A549 (cell line): ENCODE data around the gene ITGB8. TPM values are rescaled to one million over a fixed set of nuclear protein-coding genes. Genes with fewer than 3 reads are reported as not detected.

Source experiments
- ATAC-seq, 2 experiments: fragments of 200-7000 bp in 1 of 2; fragments of >200 bp in 1 of 2; cut with Nextera tagmentation in 1 of 2; cut with Tn5 transposase in 1 of 2; 3 replicates each; pipeline versions ENCODE4 v1.8.0 to v1.9.1; 2018 to 2020; ENCODE audit warnings: mild to moderate bottlenecking in 1 of 2, moderate library complexity in 1 of 2
- CTCF ChIA-PET: fragments of 300-600 bp; sonication (Branson Sonifier 250); formaldehyde crosslinking; extraction: SDS; loops from one replicate; lab custom pipeline; 2021; ENCODE audit warnings: antibody characterized with exemption, inconsistent platforms; lab: Yijun Ruan, JAX
- POLR2A ChIA-PET: fragments of 350-600 bp; formaldehyde crosslinking; extraction: SDS; loops from one replicate; lab custom pipeline; 2021; ENCODE audit warnings: antibody characterized with exemption, inconsistent platforms; lab: Yijun Ruan, JAX
- DNase-seq, 2 experiments: peaks; one replicate each; pipeline versions ENCODE4 v3.0.0 to v3.0.0-alpha.2; 2011 to 2016; ENCODE audit warnings: low read depth in 1 of 2, low spot score in 1 of 2
- FAIRE-seq: peaks from 2 replicates; lab custom pipeline; 2011; peaks lifted over from hg19 to GRCh38; lab: Jason Lieb, UNC
- H3K27ac ChIP-seq, 2 experiments: fragments of >200 bp; sonication (Bioruptor Twin); formaldehyde crosslinking; 3 replicates each; pipeline ENCODE4 v1.5.1; 2016 to 2017
- H3K4me1 ChIP-seq: fragments of >200 bp; sonication (Bioruptor Twin); formaldehyde crosslinking; 3 replicates; pipeline ENCODE4 v1.6.1; 2016
- H3K4me2 ChIP-seq: fragments of >200 bp; sonication (Bioruptor Twin); formaldehyde crosslinking; 3 replicates; pipeline ENCODE4 v1.6.1; 2016
- H3K4me3 ChIP-seq: fragments of >200 bp; sonication (Bioruptor Twin); formaldehyde crosslinking; 3 replicates; pipeline ENCODE4 v1.5.1; 2016
- H3K9me3 ChIP-seq: fragments of >200 bp; sonication (Bioruptor Twin); formaldehyde crosslinking; 3 replicates; pipeline ENCODE4 v1.6.1; 2016
- CBX2 ChIP-seq: fragments of 200-600 bp; sonication (generic); IDR thresholded peaks from 2 replicates; pipeline ENCODE4 v1.6.1; 2016; ENCODE audit warnings: low read depth, mild to moderate bottlenecking, borderline replicate concordance
- CBX8 ChIP-seq: fragments of 200-600 bp; sonication (generic); IDR thresholded peaks from 2 replicates; pipeline ENCODE4 v1.6.1; 2016
- CEBPB ChIP-seq, 2 experiments: fragments of >200 bp in 1 of 2; sonication (Bioruptor Twin) in 1 of 2; formaldehyde crosslinking in 1 of 2; IDR thresholded peaks; 2 replicates each; pipeline ENCODE4 v1.6.1; 2012 to 2016
- CHD2 ChIP-seq: fragments of 150-350 bp; IDR thresholded peaks from 2 replicates; pipeline ENCODE4 v1.6.1; 2014; ENCODE audit warnings: low read length; ENCODE audit not compliant: partially characterized antibody
- CHD4 ChIP-seq: fragments of 200-600 bp; sonication (generic); IDR thresholded peaks from 2 replicates; pipeline ENCODE4 v1.6.1; 2016; ENCODE audit warnings: antibody characterized with exemption, mild to moderate bottlenecking, borderline replicate concordance
- FOSB ChIP-seq: fragments of 250-450 bp; sonication (Bioruptor Pico); IDR thresholded peaks from 2 replicates; pipeline ENCODE4 v1.5.0; 2020; ENCODE audit warnings: mild to moderate bottlenecking, moderate library complexity
- FOXS1 ChIP-seq: fragments of 250-450 bp; sonication (Bioruptor Pico); IDR thresholded peaks from 2 replicates; pipeline ENCODE4 v1.5.0; 2020; ENCODE audit warnings: mild to moderate bottlenecking, moderate library complexity
- GATA3 ChIP-seq: IDR thresholded peaks from 2 replicates; pipeline ENCODE4 v1.6.1; 2012; ENCODE audit warnings: borderline replicate concordance
- HEYL ChIP-seq: fragments of 250-450 bp; sonication (Bioruptor Pico); IDR thresholded peaks from 2 replicates; pipeline ENCODE4 v1.8.0; 2021; ENCODE audit warnings: mild to moderate bottlenecking, moderate library complexity
- HOXA7 ChIP-seq: fragments of 250-450 bp; sonication (Bioruptor Pico); IDR thresholded peaks from 2 replicates; pipeline ENCODE4 v1.5.0; 2020; ENCODE audit warnings: mild to moderate bottlenecking, moderate library complexity
- JUNB ChIP-seq: fragments of >200 bp; sonication (Bioruptor Twin); formaldehyde crosslinking; IDR thresholded peaks from 2 replicates; pipeline ENCODE4 v1.6.1; 2016
- KDM1A ChIP-seq: fragments of 200-600 bp; sonication (generic); IDR thresholded peaks from 2 replicates; pipeline ENCODE4 v1.6.1; 2016; ENCODE audit warnings: low read depth, mild to moderate bottlenecking
- KDM5A ChIP-seq: fragments of 200-600 bp; sonication (generic); IDR thresholded peaks from 2 replicates; pipeline ENCODE4 v1.6.1; 2016; ENCODE audit warnings: antibody characterized with exemption, mild to moderate bottlenecking
- MAZ ChIP-seq: fragments of 150-350 bp; IDR thresholded peaks from 2 replicates; pipeline ENCODE4 v1.6.1; 2014; ENCODE audit warnings: antibody characterized with exemption, low read depth, low read length, borderline replicate concordance
- NPAS2 ChIP-seq: fragments of 250-450 bp; sonication (Bioruptor Pico); IDR thresholded peaks from 2 replicates; pipeline ENCODE4 v1.8.0; 2022; ENCODE audit warnings: mild to moderate bottlenecking, moderate library complexity, borderline replicate concordance
- PHF8 ChIP-seq: fragments of 200-600 bp; sonication (generic); IDR thresholded peaks from 2 replicates; pipeline ENCODE4 v1.6.1; 2016; ENCODE audit warnings: low read depth, mild to moderate bottlenecking, antibody characterized with exemption, moderate library complexity, borderline replicate concordance
- POLR2A ChIP-seq: IDR thresholded peaks from 2 replicates; pipeline ENCODE4 v1.6.1; 2012; ENCODE audit warnings: mild to moderate bottlenecking, low read length
- POLR2AphosphoS2 ChIP-seq: conservative IDR thresholded peaks from 2 replicates; pipeline ENCODE4 v1.6.1; 2012; ENCODE audit warnings: low read length, improper control_type of control experiment, inconsistent platforms
- RAD21 ChIP-seq, 2 experiments: fragments of >200 bp in 1 of 2; sonication (Bioruptor Twin) in 1 of 2; formaldehyde crosslinking in 1 of 2; IDR thresholded peaks in 1 of 2; conservative IDR thresholded peaks in 1 of 2; 2 replicates in 1 of 2; 3 replicates in 1 of 2; pipeline ENCODE4 v1.6.1; 2012 to 2018; ENCODE audit warnings: inconsistent platforms in 1 of 2
- RARB ChIP-seq: fragments of 250-450 bp; sonication (Bioruptor Pico); IDR thresholded peaks from 2 replicates; pipeline ENCODE4 v1.8.0; 2021; ENCODE audit warnings: mild to moderate bottlenecking, moderate library complexity
- RFX5 ChIP-seq: fragments of 450-650 bp; IDR thresholded peaks from 2 replicates; pipeline ENCODE4 v1.7.1; 2014; ENCODE audit warnings: antibody characterized with exemption, mild to moderate bottlenecking, moderate library complexity
- SMC3 ChIP-seq: fragments of >200 bp; sonication (Bioruptor Twin); formaldehyde crosslinking; IDR thresholded peaks from 3 replicates; pipeline ENCODE4 v1.6.1; 2018; ENCODE audit warnings: inconsistent platforms
- SREBF2 ChIP-seq: fragments of 450-650 bp; IDR thresholded peaks from 2 replicates; pipeline ENCODE4 v1.6.1; 2014; ENCODE audit warnings: mild to moderate bottlenecking, moderate library complexity
- TFCP2L1 ChIP-seq: fragments of 250-450 bp; sonication (Bioruptor Pico); IDR thresholded peaks from 2 replicates; pipeline ENCODE4 v1.5.0; 2021; ENCODE audit warnings: mild to moderate bottlenecking
- TP53 ChIP-seq: fragments of 250-450 bp; sonication (Bioruptor Pico); IDR thresholded peaks from 2 replicates; pipeline ENCODE4 v1.5.0; 2021; ENCODE audit warnings: mild to moderate bottlenecking, moderate library complexity
- ZC3H11A ChIP-seq: fragments of 450-650 bp; IDR thresholded peaks from 2 replicates; pipeline ENCODE4 v1.6.1; 2014; ENCODE audit warnings: antibody characterized with exemption, mild to moderate bottlenecking
- WGBS: methylation state at CpG from one replicate; pipeline ENCODE4 v1.1.6; 2017; ENCODE audit errors: missing lambda C conversion rate; 5-methylcytosine and 5-hydroxymethylcytosine counted together
- polyA plus RNA-seq, 4 experiments: library from polyadenylated mRNA; depleted of rRNA in 3 of 4; stranded (reverse); fragments of >200 nt; fragmentation: RNase III in 1 of 4; extraction: RNeasy Plus Mini Kit Qiagen cat#74134 plus additional on column Dnase treatment in 1 of 4; gene quantifications; 2 replicates in 3 of 4; 3 replicates in 1 of 4; pipeline ENCODE4 v1.2.3, GENCODE V29; 2011 to 2017
- TF ChIP-seq, protein P1 (sequence below): fragments of >200 bp; sonication (Bioruptor Twin); formaldehyde crosslinking; IDR thresholded peaks from 2 replicates; pipeline ENCODE4 v1.6.1; 2016
- TF ChIP-seq, protein P2 (sequence below): IDR thresholded peaks from 2 replicates; pipeline ENCODE4 v1.6.1; 2012

Gene ITGB8
- polyA plus RNA-seq, 2 of the 4 experiments (the other 2 are of a cell fraction) = 0.39 to 0.67 TPM

DNA sequence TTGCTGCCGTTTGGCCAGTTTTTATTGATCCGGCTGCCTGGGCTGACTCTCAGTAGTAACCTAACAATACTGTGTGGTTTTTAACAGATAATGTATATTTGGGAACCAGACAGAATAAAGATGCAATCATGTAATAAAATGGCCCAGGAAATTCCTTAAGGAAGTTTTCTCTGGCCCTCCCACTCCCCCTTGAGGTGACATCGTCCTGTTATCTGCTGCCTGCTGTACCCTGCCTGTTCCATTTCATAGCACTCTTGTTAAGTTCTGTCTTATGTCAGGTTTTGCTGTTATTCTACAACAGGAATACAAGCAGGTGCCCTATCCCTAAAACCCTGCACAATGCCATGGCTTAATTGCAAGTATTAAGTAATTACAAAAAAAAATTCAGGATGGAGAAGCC is 12.5 kb downstream of the ITGB8 start:
- FAIRE-seq (no peak), ATAC-seq (peak; percentile 59 to 68; a peak in 2 of 6 replicates), DNase-seq (peak in 1 of 2 experiments; percentile 37)
- H3K9me3 ChIP-seq = no peaks in the 10 kb centered on the region
- CTCF ChIA-PET = interaction anchor here (0.7 to 2.7 kb wide), 5 partner anchors 9 to 632 kb away, joined by 3 to 13 read pairs (median 3); partner anchors contain the start of gene ITGB8
- WGBS = 57% methylated on average over 3 of the region's 3 CpGs
- POLR2A ChIA-PET = no interaction called here
- H3K4me2 ChIP-seq = no peak overlapping the region
- H3K27ac ChIP-seq = no peak overlapping the region
- no peak overlapping the region for H3K4me3 ChIP-seq
- H3K4me1 ChIP-seq = no peaks in the 10 kb centered on the region
- TF ChIP-seq SMC3 (0 out of 3 replicates have a peak, but pooled peaks have one; percentile 12), HOXA7 (CRISPR knock-in tag) (no peak), RAD21 (conservative IDR thresholded peaks at IDR 0.05 in 1 of 2, IDR thresholded peaks at IDR 0.05 in 1 of 2) (peak; percentile 23 to 53; a peak in 4 of 5 replicates)

DNA sequence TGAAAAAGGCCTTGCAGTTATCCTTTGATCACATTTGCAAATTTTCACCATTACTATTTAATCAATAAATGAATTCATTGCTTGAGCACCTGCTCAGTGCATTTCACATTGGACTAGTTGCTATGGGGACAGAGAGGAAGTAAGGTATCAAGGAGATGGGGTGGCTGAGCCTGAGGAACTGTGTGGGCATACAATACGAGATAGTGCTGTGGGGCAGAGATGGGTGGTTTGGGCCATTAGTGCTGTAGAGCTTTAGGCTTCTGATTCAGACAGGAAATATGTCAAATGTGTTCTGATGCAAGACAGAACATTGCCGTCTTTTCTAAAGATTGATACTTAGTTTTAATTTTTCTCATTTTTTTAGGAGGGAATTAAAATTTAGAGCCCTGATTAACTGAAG is 13.2 kb downstream of the ITGB8 start:
- DNase-seq = no peak
- no peaks in the 10 kb centered on the region for H3K4me1 ChIP-seq
- no peak for FAIRE-seq
- H3K9me3 ChIP-seq = no peaks in the 10 kb centered on the region
- no peak for TF ChIP-seq CBX8
- TF ChIP-seq SMC3 = no peak
- TF ChIP-seq, protein P1, sequence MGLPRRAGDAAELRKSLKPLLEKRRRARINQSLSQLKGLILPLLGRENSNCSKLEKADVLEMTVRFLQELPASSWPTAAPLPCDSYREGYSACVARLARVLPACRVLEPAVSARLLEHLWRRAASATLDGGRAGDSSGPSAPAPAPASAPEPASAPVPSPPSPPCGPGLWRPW = no peak
- no peak for TF ChIP-seq TFCP2L1 (CRISPR knock-in tag)
- no peak for TF ChIP-seq SREBF2
- no peak for TF ChIP-seq CBX2
- TF ChIP-seq POLR2A = no peak
- TF ChIP-seq HEYL (CRISPR knock-in tag) = no peak
- TF ChIP-seq RARB (CRISPR knock-in tag) = no peak
- TF ChIP-seq RFX5 = no peak
- no peak for TF ChIP-seq POLR2AphosphoS2
- TF ChIP-seq PHF8 = no peak
- TF ChIP-seq, protein P2, sequence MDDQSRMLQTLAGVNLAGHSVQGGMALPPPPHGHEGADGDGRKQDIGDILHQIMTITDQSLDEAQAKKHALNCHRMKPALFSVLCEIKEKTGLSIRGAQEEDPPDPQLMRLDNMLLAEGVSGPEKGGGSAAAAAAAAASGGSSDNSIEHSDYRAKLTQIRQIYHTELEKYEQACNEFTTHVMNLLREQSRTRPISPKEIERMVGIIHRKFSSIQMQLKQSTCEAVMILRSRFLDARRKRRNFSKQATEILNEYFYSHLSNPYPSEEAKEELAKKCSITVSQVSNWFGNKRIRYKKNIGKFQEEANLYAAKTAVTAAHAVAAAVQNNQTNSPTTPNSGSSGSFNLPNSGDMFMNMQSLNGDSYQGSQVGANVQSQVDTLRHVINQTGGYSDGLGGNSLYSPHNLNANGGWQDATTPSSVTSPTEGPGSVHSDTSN = no peak
- no peak for TF ChIP-seq ZC3H11A
- no peak for TF ChIP-seq FOXS1 (CRISPR knock-in tag)
- 69% methylated on average over 2 of the region's 2 CpGs for WGBS
- no peak overlapping the region for H3K4me2 ChIP-seq
- no peak for ATAC-seq
- H3K27ac ChIP-seq = no peak overlapping the region
- POLR2A ChIA-PET = no interaction called here
- CTCF ChIA-PET = interaction anchor here (0.7 to 2.7 kb wide), 5 partner anchors 8 to 635 kb away, joined by 3 to 13 read pairs (median 3); partner anchors contain the start of gene ITGB8
- H3K4me3 ChIP-seq = no peak overlapping the region

DNA sequence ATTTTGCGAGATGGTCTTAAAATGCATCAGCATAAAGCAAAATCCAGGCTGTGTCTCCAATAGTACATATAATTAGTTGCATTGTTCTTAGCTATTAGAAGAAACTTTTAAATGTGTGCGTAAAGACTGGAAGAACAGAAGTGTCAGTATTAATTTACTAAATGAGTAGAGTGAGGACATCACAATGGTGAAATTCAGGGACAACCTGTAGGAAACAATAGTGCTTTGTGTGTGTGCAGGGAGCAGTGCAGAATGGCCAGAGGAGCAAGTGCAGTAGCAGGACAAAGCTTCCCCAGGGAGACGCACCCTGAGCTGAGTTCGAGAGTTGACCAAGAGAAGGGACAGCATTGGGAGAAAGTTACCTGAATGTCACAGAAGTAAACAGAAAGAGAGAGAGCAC is 13.7 kb downstream of the ITGB8 start:
- 86% methylated on average over 4 of the region's 4 CpGs for WGBS
- ATAC-seq (no peak), FAIRE-seq (no peak), DNase-seq (no peak)
- Histone ChIP-seq H3K4me2 (no peak overlapping the region), H3K4me1 (no peaks in the 10 kb centered on the region), H3K27ac (no peak overlapping the region), H3K4me3 (no peak overlapping the region), H3K9me3 (no peaks in the 10 kb centered on the region)
- TF ChIP-seq MAZ = no peak
- no peak for TF ChIP-seq HOXA7 (CRISPR knock-in tag)
- TF ChIP-seq CHD2 = no peak
- TF ChIP-seq CHD4 = no peak
- TF ChIP-seq GATA3 = no peak
- TF ChIP-seq JUNB = no peak
- no peak for TF ChIP-seq RARB (CRISPR knock-in tag)
- no peak for TF ChIP-seq POLR2A
- TF ChIP-seq CEBPB (IDR thresholded peaks at IDR 0.05) = no peak
- no peak for TF ChIP-seq TP53
- no peak for TF ChIP-seq NPAS2 (CRISPR knock-in tag)
- no peak for TF ChIP-seq FOSB (CRISPR knock-in tag)
- TF ChIP-seq TFCP2L1 (CRISPR knock-in tag) = no peak
- no peak for TF ChIP-seq HEYL (CRISPR knock-in tag)
- TF ChIP-seq KDM1A = no peak
- TF ChIP-seq KDM5A = no peak
- TF ChIP-seq RFX5 = no peak
- POLR2A ChIA-PET = no interaction called here
- CTCF ChIA-PET = interaction anchor here (1.0 to 2.7 kb wide), 3 partner anchors 8 to 635 kb away, joined by 3 to 13 read pairs (median 6); partner anchors contain the start of gene ITGB8
